ENCODE measurements around the gene PRRT3.

DNA sequence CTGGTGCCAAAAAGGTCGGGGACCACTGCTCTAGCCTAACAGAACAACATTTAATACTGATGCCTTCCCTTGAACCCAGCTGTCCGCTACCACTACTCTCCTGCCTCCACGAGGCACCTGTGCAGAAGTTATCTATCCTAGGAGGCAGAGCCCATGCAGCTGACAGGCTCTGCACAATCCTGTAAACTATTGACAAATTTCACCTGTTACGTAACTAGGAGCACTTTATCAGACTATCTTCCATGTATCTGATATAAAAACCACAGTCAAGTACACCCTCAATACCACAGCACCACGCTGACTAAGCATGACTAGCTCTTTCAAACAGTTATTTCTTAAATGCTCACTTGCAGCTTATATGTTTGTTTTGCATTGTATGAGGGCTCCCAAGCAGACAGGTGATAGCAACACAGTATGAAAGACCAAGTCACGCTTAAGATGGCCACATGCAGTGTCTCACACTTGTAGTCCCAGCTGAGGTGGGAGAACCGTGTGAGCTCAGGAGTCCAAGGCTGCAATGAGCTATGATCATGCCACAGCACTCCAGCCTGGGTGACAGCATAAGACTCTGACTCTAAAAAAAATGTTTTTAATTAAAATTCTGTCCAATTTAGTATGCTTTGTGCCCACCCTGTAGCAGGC, 39.8 kb downstream of the PRRT3 start:
- TF ChIP-seq, protein P1, sequence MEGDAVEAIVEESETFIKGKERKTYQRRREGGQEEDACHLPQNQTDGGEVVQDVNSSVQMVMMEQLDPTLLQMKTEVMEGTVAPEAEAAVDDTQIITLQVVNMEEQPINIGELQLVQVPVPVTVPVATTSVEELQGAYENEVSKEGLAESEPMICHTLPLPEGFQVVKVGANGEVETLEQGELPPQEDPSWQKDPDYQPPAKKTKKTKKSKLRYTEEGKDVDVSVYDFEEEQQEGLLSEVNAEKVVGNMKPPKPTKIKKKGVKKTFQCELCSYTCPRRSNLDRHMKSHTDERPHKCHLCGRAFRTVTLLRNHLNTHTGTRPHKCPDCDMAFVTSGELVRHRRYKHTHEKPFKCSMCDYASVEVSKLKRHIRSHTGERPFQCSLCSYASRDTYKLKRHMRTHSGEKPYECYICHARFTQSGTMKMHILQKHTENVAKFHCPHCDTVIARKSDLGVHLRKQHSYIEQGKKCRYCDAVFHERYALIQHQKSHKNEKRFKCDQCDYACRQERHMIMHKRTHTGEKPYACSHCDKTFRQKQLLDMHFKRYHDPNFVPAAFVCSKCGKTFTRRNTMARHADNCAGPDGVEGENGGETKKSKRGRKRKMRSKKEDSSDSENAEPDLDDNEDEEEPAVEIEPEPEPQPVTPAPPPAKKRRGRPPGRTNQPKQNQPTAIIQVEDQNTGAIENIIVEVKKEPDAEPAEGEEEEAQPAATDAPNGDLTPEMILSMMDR (IDR thresholded peaks at IDR 0.05; ENCODE audit: low read length), result no peak
- no peak for TF ChIP-seq EZH2 (IDR thresholded peaks at IDR 0.05; ENCODE audit: borderline replicate concordance, low read length)

Data from OCI-LY1 (cell line).